Endothelial cell of umbilical vein (primary cell): ENCODE data around the gene ADGRD1. TPM values are rescaled to one million over a fixed set of nuclear protein-coding genes. Genes with fewer than 3 reads are reported as not detected.

ENCODE experiments used
- BruUV-seq: library from RNA; stranded (reverse); fragments of 400-500 nt; replicated peaks from 2 replicates; lab custom pipeline; 2021; lab: Mats Ljungman, UMichigan
- CTCF ChIA-PET: fragments of 300-600, 350-600 bp; sonication (Branson Sonifier 250); formaldehyde crosslinking; loops from one replicate; lab custom pipeline; 2021; ENCODE audit warnings: antibody characterized with exemption, inconsistent platforms; lab: Charles Lee
- POLR2A ChIA-PET: fragments of 300-600, 350-600 bp; sonication (Branson Sonifier 250); formaldehyde crosslinking; loops from one replicate; lab custom pipeline; 2021; ENCODE audit warnings: antibody characterized with exemption, inconsistent platforms; lab: Charles Lee
- DNase-seq: peaks from one replicate; pipeline ENCODE4 v3.0.0-alpha.2; 2011; ENCODE audit warnings: low read depth, low spot score
- FAIRE-seq: peaks from 2 replicates; lab custom pipeline; 2011; peaks lifted over from hg19 to GRCh38; lab: Jason Lieb, UNC
- H2AFZ ChIP-seq: 2 replicates; pipeline ENCODE4 v1.6.0; 2012; ENCODE audit warnings: low read depth, low read length, control low read depth, inconsistent platforms
- H3K27ac ChIP-seq: 2 replicates; pipeline ENCODE4 v1.5.1; 2011; ENCODE audit warnings: low read depth, mild to moderate bottlenecking, control low read depth, low read length, moderate library complexity; ENCODE audit not compliant: insufficient read depth
- H3K27me3 ChIP-seq, 2 experiments: 2 replicates each; pipeline versions ENCODE4 v1.6.0 to v1.6.1; 2011; ENCODE audit warnings: low read length in 2 of 2, mixed read lengths in 1 of 2; ENCODE audit not compliant: control insufficient read depth in 2 of 2, insufficient read depth in 2 of 2
- H3K36me3 ChIP-seq, 2 experiments: 2 replicates in 1 of 2; 3 replicates in 1 of 2; pipeline ENCODE4 v1.5.1; 2011; ENCODE audit warnings: low read length in 2 of 2, mild to moderate bottlenecking in 1 of 2, moderate library complexity in 1 of 2; ENCODE audit not compliant: control insufficient read depth in 2 of 2, insufficient read depth in 2 of 2; ENCODE audit errors: extremely low read depth in 1 of 2
- H3K4me1 ChIP-seq: 3 replicates; pipeline ENCODE4 v1.5.1; 2011; ENCODE audit warnings: mild to moderate bottlenecking, low read length; ENCODE audit not compliant: control insufficient read depth, insufficient read depth; ENCODE audit errors: extremely low read depth
- H3K4me2 ChIP-seq: 2 replicates; pipeline ENCODE4 v1.6.1; 2011; ENCODE audit warnings: low read length, control low read depth, mixed read lengths; ENCODE audit not compliant: insufficient read depth
- H3K4me3 ChIP-seq, 3 experiments: fragments of 200-600 bp in 1 of 3; sonication (generic), shearing (Covaris generic) in 1 of 3; replicated peaks in 1 of 3; 2 replicates each; pipeline ENCODE4 v1.5.1; 2011 to 2016; ENCODE audit warnings: control low read depth in 3 of 3, low read length in 3 of 3, mild to moderate bottlenecking in 2 of 3, inconsistent platforms in 1 of 3, low read depth in 1 of 3, moderate library complexity in 1 of 3; ENCODE audit not compliant: insufficient read depth in 1 of 3
- H3K79me2 ChIP-seq: 2 replicates; pipeline ENCODE4 v1.6.0; 2012; ENCODE audit warnings: low read length, inconsistent platforms; ENCODE audit not compliant: control insufficient read depth, insufficient read depth
- H3K9ac ChIP-seq: replicated peaks from 2 replicates; pipeline ENCODE3; 2011; ENCODE audit warnings: low read length, control low read depth; ENCODE audit not compliant: insufficient read depth; ENCODE audit errors: extremely low read depth
- H3K9me1 ChIP-seq: replicated peaks from 3 replicates; pipeline ENCODE4 v1.6.0; 2011; ENCODE audit warnings: mild to moderate bottlenecking, low read length; ENCODE audit not compliant: control insufficient read depth, insufficient read depth; ENCODE audit errors: extremely low read depth
- H3K9me3 ChIP-seq: replicated peaks from 2 replicates; pipeline ENCODE4 v1.5.1; 2012; ENCODE audit warnings: low read length, inconsistent platforms; ENCODE audit not compliant: control insufficient read depth, insufficient read depth
- H4K20me1 ChIP-seq: replicated peaks from 2 replicates; pipeline ENCODE3; 2011; ENCODE audit warnings: mild to moderate bottlenecking, low read length; ENCODE audit not compliant: control insufficient read depth, insufficient read depth; ENCODE audit errors: extremely low read depth
- CTCF ChIP-seq, 2 donors: IDR thresholded peaks; 1 replicate in 1 of 2; 2 replicates in 1 of 2; pipeline ENCODE4 v1.5.1; 2011; ENCODE audit warnings: low read length in 2 of 2, mild to moderate bottlenecking in 2 of 2, moderate library complexity in 2 of 2, control low read depth in 1 of 2, inconsistent platforms in 1 of 2, low read depth in 1 of 2; ENCODE audit not compliant: insufficient read depth in 1 of 2; ENCODE audit errors: extremely low read depth in 1 of 2
- EZH2 ChIP-seq: IDR thresholded peaks from 2 replicates; pipeline ENCODE4 v1.6.1; 2012; ENCODE audit warnings: borderline replicate concordance, low read depth, mild to moderate bottlenecking, moderate library complexity, low read length, inconsistent platforms; ENCODE audit not compliant: severe bottlenecking
- FOS ChIP-seq: IDR thresholded peaks from 2 replicates; pipeline ENCODE4 v1.6.1; 2011; ENCODE audit warnings: mild to moderate bottlenecking, low read length, moderate library complexity, borderline replicate concordance; ENCODE audit not compliant: insufficient read depth
- GATA2 ChIP-seq: IDR thresholded peaks from 2 replicates; pipeline ENCODE4 v1.7.0; 2011; ENCODE audit warnings: low read depth, mild to moderate bottlenecking, moderate library complexity, mixed read lengths, low read length; ENCODE audit not compliant: insufficient read length, insufficient read depth
- JUN ChIP-seq: IDR thresholded peaks from 2 replicates; pipeline ENCODE4 v1.6.1; 2011; ENCODE audit warnings: borderline replicate concordance, low read depth; ENCODE audit not compliant: insufficient read length, insufficient read depth
- MYC ChIP-seq: IDR thresholded peaks from one replicate; pipeline ENCODE4 v1.6.1; 2011; ENCODE audit warnings: mild to moderate bottlenecking, low read depth, low read length
- POLR2A ChIP-seq: IDR thresholded peaks from 2 replicates; pipeline ENCODE4 v1.6.1; 2012; ENCODE audit warnings: low read depth, mild to moderate bottlenecking, control low read depth, low read length
- POLR2AphosphoS5 ChIP-seq: IDR thresholded peaks from 2 replicates; pipeline ENCODE4 v1.6.1; 2012; ENCODE audit warnings: low read depth, mild to moderate bottlenecking, control low read depth, low read length, moderate library complexity; ENCODE audit not compliant: insufficient read depth
- dilution Hi-C: fragments of 300-500 bp; cut with MboI; formaldehyde crosslinking; loops from one replicate; pipeline ENCODE4 v1.15.0; 2019; ENCODE audit warnings: low sequenced_read_pairs; ENCODE audit not compliant: extremely low pct_ligation_motif_present
- intact Hi-C: fragments of 100-400 bp; cut with micrococcal nuclease; formaldehyde crosslinking; loops from one replicate; pipeline ENCODE4 v1.10.0; 2022
- polyA plus RNA-seq, 4 experiments: library from polyadenylated mRNA; depleted of rRNA in 3 of 4; stranded (reverse) in 3 of 4; unstranded in 1 of 4; fragments of >200 nt; gene quantifications; 2 replicates each; pipeline versions ENCODE4 v1.2.1 to v1.2.3, GENCODE V29; 2011 to 2012; ENCODE audit warnings: missing spikeins in 1 of 4
- total RNA-seq: library from RNA; stranded (reverse); gene quantifications from 2 replicates; pipeline ENCODE4 v1.2.3, GENCODE V29; 2021
- TF ChIP-seq, protein P1 (sequence below): IDR thresholded peaks from 2 replicates; pipeline ENCODE4 v1.6.1; 2011; ENCODE audit not compliant: insufficient read depth, insufficient read length

The ADGRD1 gene
- total and polyA plus RNA-seq, 2 donors (not counting 3 experiments of a cell fraction or from before 2014, with no cell fraction given) = 0.07 TPM; not detected in 1

DNA sequence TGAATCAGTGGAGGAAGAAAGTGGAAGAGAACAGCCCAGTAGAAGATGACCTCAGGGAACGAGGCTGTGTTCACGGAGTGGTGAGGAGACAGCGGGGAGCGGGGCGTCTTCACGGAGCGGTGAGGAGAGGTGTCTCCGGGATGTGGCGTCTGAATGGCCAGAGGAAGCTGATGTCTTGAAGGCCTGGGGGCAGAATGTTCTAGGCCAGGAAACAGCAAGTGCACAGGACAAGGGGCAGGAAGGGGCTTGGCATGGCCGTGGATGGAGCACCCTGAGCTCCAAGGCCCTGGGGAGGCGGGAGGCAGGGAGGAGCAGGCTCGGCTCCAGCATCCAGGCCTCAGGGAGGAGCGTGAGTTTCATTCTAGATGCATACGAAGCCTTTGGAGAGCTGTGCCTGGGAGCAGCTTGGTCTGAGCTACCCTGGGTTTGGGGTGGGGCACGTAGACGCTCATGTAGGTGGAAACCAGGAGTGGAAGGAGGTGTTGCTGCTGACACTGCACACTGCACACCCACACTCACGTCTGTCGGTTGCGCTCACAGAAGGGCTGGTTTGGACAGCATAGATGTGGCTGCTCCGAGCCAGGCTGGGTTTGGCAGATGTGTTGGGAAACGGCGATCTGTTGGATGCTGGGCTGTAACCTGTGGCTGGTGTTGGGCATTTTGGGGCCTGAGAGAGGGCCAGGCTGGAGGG lies 131.6 kb downstream of the ADGRD1 start:
- dilution Hi-C loops (no loop called here), intact Hi-C loops (no loop called here)
- Histone ChIP-seq H3K4me2 (no peak overlapping the region), H3K36me3 (no peaks in the 10 kb centered on the region), H3K9me1 (no peaks in the 10 kb centered on the region), H3K9ac (no peak overlapping the region), H3K4me1 (no peaks in the 10 kb centered on the region), H3K9me3 (no peaks in the 10 kb centered on the region), H4K20me1 (no peaks in the 10 kb centered on the region), H3K27me3 (no peaks in the 10 kb centered on the region), H3K27ac (no peak overlapping the region), H3K4me3 (no peak overlapping the region), H2AFZ (no peak overlapping the region), H3K79me2 (no peaks in the 10 kb centered on the region)
- no TSS peak for BruUV-seq
- TF ChIP-seq EZH2 (no peak), POLR2AphosphoS5 (no peak), JUN (no peak), FOS (no peak)
- FAIRE-seq = no peak
- DNase-seq = no peak
- CTCF ChIA-PET = no interaction called here
- POLR2A ChIA-PET = no interaction called here

- H3K27me3 ChIP-seq = no peaks in the 10 kb centered on the region
- TF ChIP-seq EZH2 (no peak), FOS (no peak), MYC (no peak), POLR2AphosphoS5 (no peak), GATA2 (no peak), POLR2A (no peak), CTCF (IDR thresholded peaks at IDR 0.05; ENCODE audit: extremely low read depth in 1 of 2, insufficient read depth in 1 of 2, low read depth in 1 of 2, low read length in 2 of 2) (no peak), JUN (no peak)
- TF ChIP-seq, protein P1, sequence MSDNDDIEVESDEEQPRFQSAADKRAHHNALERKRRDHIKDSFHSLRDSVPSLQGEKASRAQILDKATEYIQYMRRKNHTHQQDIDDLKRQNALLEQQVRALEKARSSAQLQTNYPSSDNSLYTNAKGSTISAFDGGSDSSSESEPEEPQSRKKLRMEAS = no peak
- ChIA-PET CTCF (no interaction called here), POLR2A (no interaction called here)
- no peaks in the 10 kb centered on the region for H4K20me1 ChIP-seq
- FAIRE-seq (no peak), DNase-seq (no peak)
- no peak overlapping the region for H3K9ac ChIP-seq
- BruUV-seq = no TSS peak
- no peaks in the 10 kb centered on the region for H3K9me1 ChIP-seq
- H3K79me2 ChIP-seq = no peaks in the 10 kb centered on the region
- no peaks in the 10 kb centered on the region for H3K9me3 ChIP-seq
- H3K4me3 ChIP-seq = no peak overlapping the region
- H3K4me2 ChIP-seq = no peak overlapping the region
- no peaks in the 10 kb centered on the region for H3K4me1 ChIP-seq
- dilution Hi-C loops (no loop called here), intact Hi-C loops (no loop called here)
- H3K36me3 ChIP-seq = no peaks in the 10 kb centered on the region
- no peak overlapping the region for H3K27ac ChIP-seq
- no peak overlapping the region for H2AFZ ChIP-seq
These were observed 132.3 kb downstream of the ADGRD1 start for GRCh38 chr12:131085816-131086591.
